KMS-11 (cell line): ENCODE results near the gene GRAMD4.
"Not testable (repeated sequence)": the region's sequence is repeated elsewhere in the genome, so short reads cannot be mapped to it uniquely, and the experiment has no call there.

Experiments used
- H2AFZ ChIP-seq: fragments of 200-600 bp; sonication (generic); 2 replicates; pipeline ENCODE4 v1.6.1; 2016; ENCODE audit warnings: antibody characterized with exemption, mixed run types, low read depth
- H3K27ac ChIP-seq: fragments of 200-600 bp; sonication (generic); 2 replicates; pipeline ENCODE4 v1.6.1; 2016; ENCODE audit warnings: mild to moderate bottlenecking, mixed run types
- H3K27me3 ChIP-seq: fragments of 200-600 bp; sonication (generic); 2 replicates; pipeline ENCODE4 v1.6.1; 2017; ENCODE audit warnings: mild to moderate bottlenecking, low read depth, mixed run types, moderate library complexity; ENCODE audit not compliant: insufficient read depth
- H3K36me3 ChIP-seq: fragments of 200-600 bp; sonication (generic); 2 replicates; pipeline ENCODE4 v1.6.1; 2017; ENCODE audit warnings: mild to moderate bottlenecking, mixed run types; ENCODE audit not compliant: insufficient read depth
- H3K4me1 ChIP-seq: fragments of 200-600 bp; sonication (generic); 2 replicates; pipeline ENCODE4 v1.6.1; 2016; ENCODE audit warnings: mild to moderate bottlenecking, low read depth, mixed run types; ENCODE audit not compliant: poor library complexity, severe bottlenecking
- H3K4me2 ChIP-seq: fragments of 200-600 bp; sonication (generic); 2 replicates; pipeline ENCODE4 v1.7.0; 2016; ENCODE audit warnings: mild to moderate bottlenecking, mixed run types
- H3K4me3 ChIP-seq: fragments of 200-600 bp; sonication (generic); IDR thresholded peaks from 2 replicates; pipeline ENCODE4 v1.6.1; 2017; ENCODE audit warnings: low read depth, low read length, mixed read lengths; ENCODE audit not compliant: insufficient read depth
- H3K79me2 ChIP-seq: fragments of 200-600 bp; sonication (generic); 2 replicates; pipeline ENCODE4 v1.6.1; 2016; ENCODE audit warnings: low read depth, mixed run types; ENCODE audit not compliant: insufficient read depth
- H3K9ac ChIP-seq: fragments of 200-600 bp; sonication (generic); 2 replicates; pipeline ENCODE4 v1.6.1; 2016; ENCODE audit warnings: mild to moderate bottlenecking, mixed run types
- H4K20me1 ChIP-seq: fragments of 200-600 bp; sonication (generic); 2 replicates; pipeline ENCODE4 v1.6.1; 2016; ENCODE audit warnings: mild to moderate bottlenecking, mixed run types; ENCODE audit not compliant: insufficient read depth
- TF ChIP-seq, protein P1 (sequence below): fragments of 200-600 bp; sonication (generic); conservative IDR thresholded peaks from 2 replicates; pipeline ENCODE4 v1.6.1; 2017; ENCODE audit warnings: low read depth, mild to moderate bottlenecking, antibody characterized with exemption, low read length, moderate library complexity, mixed read lengths

GRAMD4 gene

DNA sequence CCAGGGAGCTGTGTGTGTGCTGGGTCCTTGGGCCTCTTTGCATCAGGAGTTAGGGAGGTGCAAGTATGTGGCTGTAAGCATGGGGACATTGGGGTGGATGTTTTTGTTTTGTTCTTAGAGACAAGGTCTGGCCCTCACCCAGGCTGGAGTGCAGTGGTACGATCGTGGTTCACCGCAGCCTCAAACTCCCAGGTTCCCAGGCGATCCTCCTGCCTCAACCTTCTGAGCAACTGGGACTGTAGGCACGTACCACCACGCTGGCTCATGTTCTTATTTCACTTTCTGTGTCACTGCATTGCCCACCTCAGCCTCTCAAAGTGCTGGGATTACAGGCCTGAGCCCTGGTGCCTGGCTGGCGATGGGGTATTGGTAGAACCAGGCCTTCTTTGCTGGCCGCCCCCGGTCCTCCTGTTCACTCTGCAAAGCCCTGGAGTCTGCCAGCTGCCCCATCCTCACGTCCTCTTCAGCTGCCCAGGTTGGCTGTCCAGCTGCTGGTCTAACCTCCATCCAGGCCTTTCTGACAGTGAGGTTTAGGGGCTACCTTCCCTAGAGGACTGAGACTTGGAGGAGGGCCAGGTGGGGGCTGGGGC lies 851 bp upstream of the GRAMD4 start:
- Histone ChIP-seq H3K4me1 (no peaks in the 10 kb centered on the region), H2AFZ (no peak overlapping the region), H3K4me3 (no peak overlapping the region), H3K9ac (no peak overlapping the region), H4K20me1 (no peaks in the 10 kb centered on the region), H3K27me3 (no peaks in the 10 kb centered on the region), H3K36me3 (no peaks in the 10 kb centered on the region), H3K27ac (no peak overlapping the region), H3K4me2 (no peak overlapping the region), H3K79me2 (no peaks in the 10 kb centered on the region)
- TF ChIP-seq, protein P1, sequence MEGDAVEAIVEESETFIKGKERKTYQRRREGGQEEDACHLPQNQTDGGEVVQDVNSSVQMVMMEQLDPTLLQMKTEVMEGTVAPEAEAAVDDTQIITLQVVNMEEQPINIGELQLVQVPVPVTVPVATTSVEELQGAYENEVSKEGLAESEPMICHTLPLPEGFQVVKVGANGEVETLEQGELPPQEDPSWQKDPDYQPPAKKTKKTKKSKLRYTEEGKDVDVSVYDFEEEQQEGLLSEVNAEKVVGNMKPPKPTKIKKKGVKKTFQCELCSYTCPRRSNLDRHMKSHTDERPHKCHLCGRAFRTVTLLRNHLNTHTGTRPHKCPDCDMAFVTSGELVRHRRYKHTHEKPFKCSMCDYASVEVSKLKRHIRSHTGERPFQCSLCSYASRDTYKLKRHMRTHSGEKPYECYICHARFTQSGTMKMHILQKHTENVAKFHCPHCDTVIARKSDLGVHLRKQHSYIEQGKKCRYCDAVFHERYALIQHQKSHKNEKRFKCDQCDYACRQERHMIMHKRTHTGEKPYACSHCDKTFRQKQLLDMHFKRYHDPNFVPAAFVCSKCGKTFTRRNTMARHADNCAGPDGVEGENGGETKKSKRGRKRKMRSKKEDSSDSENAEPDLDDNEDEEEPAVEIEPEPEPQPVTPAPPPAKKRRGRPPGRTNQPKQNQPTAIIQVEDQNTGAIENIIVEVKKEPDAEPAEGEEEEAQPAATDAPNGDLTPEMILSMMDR = no peak

DNA sequence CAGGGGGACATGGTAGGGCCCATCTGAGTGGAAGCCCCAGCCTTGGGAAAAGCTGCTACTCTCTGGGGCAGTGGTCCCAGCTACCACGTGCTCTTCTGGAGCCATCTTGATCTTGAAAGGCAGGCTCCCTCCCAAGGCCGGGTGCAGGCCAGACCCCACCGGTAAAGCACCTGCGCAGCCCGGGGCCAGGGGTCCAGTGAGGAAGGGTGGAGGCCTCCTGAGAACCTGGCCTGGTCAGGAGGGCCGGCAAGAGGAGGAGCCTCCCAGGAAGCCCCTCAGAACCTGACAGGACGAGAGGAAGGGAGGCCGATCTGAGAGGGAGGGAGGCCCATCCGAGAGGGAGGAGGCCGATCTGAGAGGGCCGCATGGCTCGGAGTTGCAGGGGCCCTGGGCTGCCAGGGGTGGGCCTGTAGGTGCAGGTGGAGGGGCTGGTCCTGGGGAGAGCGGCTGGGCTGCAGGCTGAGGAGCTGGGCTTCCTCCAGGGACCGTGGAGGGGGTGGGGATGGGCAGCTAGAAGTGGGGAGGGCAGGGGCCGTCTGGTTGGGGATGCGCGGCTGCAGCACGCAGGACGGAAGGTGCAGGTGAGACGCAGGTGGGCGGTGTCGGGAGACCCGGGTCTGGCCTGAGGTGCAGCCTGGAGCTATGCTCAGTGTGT lies 529 bp downstream of the GRAMD4 start:
- H3K27ac ChIP-seq = no peak overlapping the region
- H3K4me3 ChIP-seq = no peak overlapping the region
- no peaks in the 10 kb centered on the region for H4K20me1 ChIP-seq
- H3K27me3 ChIP-seq = no peaks in the 10 kb centered on the region
- H3K9ac ChIP-seq = no peak overlapping the region
- no peaks in the 10 kb centered on the region for H3K79me2 ChIP-seq
- no peaks in the 10 kb centered on the region for H3K36me3 ChIP-seq
- TF ChIP-seq, protein P1 = no peak
- no peak overlapping the region for H2AFZ ChIP-seq
- no peaks in the 10 kb centered on the region for H3K4me1 ChIP-seq
- no peak overlapping the region for H3K4me2 ChIP-seq

DNA sequence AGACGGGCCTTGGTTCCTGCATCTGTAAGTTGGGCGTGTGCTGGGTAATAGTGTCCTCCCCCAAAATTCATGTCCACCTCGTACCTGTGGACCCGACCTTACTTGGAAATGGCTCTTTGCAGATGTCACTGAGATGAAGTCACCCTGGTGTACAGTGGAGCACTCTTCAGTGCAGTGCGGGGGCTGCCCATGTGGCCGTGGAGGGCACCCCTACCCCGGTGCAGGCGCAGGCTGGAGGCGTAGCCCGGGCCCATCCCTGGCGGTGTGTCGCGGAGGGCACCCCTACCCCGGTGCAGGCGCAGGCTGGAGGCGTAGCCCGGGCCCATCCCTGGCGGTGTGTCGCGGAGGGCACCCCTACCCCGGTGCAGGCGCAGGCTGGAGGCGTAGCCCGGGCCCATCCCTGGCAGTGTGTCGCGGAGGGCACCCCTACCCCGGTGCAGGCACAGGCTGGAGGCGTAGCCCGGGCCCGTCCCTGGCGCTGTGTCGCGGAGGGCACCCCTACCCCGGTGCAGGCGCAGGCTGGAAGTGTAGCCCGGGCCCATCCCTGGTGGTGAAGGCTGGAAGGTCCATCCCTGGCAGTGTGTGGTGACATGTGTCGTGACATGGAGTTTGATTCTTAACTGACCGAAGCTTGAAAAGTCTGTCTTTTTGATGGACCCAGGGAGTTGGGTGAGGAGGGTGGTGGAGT lies 1.2 kb downstream of the GRAMD4 start:
- H3K4me3 ChIP-seq, H2AFZ ChIP-seq, H3K9ac ChIP-seq, H3K4me1 ChIP-seq, H3K27me3 ChIP-seq, H3K27ac ChIP-seq, H4K20me1 ChIP-seq, H3K36me3 ChIP-seq, H3K4me2 ChIP-seq, H3K79me2 ChIP-seq: not testable (repeated sequence)

DNA sequence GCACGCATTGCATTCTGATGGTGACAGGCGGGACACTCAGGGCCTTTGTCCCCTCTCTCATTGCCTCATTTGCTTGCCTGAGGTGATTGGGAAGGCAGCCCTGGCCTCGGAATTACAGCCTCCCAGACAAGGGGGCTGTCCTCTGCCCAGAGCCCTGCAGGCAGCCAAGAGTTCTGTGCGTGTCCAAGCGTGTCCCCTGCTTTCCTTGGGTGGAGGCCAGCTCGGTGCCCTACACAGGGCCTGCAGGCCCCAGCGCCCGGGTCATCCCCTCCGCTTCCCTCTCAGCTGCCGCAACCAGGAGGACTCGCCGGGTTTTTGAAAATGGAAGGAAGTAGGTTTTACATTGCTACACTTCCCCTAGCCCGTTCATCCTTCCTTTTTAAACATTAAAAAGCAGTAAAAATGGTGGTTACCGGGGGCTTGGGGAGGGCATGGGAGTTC lies 1.9 kb downstream of the GRAMD4 start:
- Histone ChIP-seq H3K4me1 (no peaks in the 10 kb centered on the region), H2AFZ (no peak overlapping the region), H3K4me2 (no peak overlapping the region), H3K9ac (no peak overlapping the region), H4K20me1 (no peaks in the 10 kb centered on the region), H3K36me3 (no peaks in the 10 kb centered on the region), H3K27me3 (no peaks in the 10 kb centered on the region), H3K27ac (no peak overlapping the region), H3K79me2 (no peaks in the 10 kb centered on the region), H3K4me3 (no peak overlapping the region)
- TF ChIP-seq, protein P1 = no peak
